DMS 273 treated with DMSO at 0.1 percent for 48 hours (cell line): ENCODE results near the gene PML.

Source experiments
- DNase-seq: peaks from one replicate; lab custom pipeline; 2025; lab: John Stamatoyannopoulos, UW

The PML gene

GRCh38 chr15:73985101-73985873, 9.2 kb upstream of the PML start:
- DNase-seq, result no peak

GRCh38 chr15:73986055-73986775, 8.3 kb upstream of the PML start:
- DNase-seq, result no peak

DNA sequence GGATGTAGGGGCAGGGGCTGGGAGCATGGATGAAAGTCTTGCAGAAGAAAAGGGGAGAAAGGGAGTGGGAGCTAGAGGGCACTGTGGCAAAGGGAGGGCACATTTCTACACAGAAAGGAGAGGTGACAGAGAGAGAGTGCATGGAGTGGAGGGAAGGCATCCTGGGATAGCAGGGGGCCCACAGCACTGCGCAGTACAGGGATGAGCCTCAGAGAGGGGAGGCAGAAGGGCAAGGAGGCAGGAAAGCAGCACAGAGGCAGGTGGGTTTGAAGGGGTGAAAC, 7.8 kb upstream of the PML start:
- no peak for DNase-seq

- DNase-seq, result no peak
These were observed 7.3 kb upstream of the PML start for GRCh38 chr15:73987250-73987649.

DNA sequence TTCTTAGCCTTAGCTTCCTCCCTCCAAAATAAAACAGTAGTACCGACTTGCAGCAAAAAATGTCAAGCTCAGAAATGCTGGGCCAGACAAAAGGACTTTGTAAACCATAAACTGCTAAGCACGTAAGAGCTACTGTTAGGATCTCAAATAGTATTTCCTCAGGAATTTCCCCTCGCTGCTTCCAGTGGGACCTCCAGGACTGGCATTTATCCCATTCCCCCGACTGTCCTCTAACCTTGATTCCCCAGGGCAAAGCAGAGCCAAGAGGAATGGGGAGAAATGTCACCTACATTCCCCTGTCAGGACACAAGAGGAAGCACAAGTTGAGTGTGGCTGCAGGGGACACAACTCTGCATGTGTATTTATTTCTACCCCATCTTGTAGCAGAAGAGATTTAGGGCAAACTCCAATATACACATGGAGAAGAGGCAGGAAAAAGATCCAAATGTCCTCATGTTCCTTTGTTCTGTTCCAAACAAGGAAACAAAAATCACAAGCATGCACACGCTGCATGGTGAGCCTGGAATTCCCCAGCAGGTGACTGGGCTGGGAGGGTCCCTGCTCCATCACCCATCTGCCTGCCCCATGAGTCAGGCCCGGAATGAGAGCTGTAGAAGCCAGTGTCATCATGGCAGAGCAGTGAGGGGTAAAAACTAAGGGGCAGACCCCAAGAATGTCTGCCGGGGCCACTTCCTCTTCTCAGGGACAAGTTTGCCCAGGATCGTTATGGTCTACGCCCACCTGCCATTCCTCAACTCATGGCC, 6.7 kb upstream of the PML start:
- DNase-seq, result no peak

DNA sequence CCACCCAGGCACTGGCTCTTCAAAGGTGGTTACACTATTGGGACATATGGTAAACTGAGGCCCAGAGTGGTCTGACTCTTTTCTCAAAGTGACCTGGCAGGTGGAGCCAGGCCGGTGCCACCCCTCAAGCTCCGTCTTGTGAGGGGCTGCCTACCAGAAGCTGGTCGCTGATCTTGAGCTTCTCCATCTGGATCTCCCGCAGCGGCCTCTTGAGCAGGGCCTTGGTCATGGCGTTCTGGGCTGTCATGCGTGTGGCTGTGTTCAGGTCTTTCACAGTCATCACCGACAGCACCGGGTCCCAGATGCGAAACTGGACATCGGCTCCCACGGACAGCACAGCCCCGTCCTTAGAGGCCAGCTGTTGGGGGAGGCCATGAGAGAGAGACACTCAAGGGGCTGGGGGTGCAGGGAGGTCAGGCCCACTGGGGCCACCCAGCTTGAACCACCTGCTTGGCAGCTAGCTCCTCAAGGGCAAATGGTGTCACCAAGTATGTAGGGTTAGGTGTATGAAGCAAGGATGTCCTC, 6.0 kb upstream of the PML start:
- DNase-seq, result no peak

DNA sequence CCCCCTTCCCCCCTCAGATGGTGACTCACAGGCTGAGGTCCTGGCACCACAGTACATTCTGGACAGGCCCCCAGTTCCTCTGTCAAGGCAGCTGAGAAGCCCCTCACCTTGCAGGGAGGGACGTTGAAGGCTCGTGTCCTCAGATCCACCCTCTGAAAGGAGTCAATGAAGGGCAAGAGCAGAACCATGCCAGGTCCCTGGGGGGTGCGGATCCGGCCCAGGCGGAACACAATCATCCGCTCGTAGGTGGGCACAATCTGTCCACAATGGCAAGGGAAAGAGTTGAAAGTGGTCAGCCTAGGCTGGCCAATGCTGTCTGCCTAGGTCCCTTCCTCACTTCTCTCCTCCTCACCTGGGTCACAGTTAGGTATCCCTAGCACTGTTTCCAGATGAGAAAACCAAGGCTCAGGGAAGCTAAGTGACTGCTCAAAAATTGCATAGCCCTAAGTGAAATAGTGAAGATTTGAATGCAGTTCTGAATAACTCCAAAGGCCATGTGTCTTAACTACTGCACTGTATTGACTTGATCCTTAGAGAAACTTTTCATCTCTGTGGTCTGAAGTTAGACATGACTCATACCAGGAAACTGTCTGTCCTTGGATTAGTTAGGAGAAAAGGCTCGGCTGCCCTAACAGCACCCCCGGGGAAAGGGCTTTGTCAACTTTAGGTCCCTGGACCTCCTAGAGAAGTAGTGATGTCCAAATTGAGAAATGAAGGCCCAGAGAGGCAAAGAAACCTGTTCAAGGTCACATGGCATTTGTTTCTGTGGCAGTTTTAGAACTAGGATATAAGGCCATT, 5.3 kb upstream of the PML start:
- DNase-seq, result no peak

DNA sequence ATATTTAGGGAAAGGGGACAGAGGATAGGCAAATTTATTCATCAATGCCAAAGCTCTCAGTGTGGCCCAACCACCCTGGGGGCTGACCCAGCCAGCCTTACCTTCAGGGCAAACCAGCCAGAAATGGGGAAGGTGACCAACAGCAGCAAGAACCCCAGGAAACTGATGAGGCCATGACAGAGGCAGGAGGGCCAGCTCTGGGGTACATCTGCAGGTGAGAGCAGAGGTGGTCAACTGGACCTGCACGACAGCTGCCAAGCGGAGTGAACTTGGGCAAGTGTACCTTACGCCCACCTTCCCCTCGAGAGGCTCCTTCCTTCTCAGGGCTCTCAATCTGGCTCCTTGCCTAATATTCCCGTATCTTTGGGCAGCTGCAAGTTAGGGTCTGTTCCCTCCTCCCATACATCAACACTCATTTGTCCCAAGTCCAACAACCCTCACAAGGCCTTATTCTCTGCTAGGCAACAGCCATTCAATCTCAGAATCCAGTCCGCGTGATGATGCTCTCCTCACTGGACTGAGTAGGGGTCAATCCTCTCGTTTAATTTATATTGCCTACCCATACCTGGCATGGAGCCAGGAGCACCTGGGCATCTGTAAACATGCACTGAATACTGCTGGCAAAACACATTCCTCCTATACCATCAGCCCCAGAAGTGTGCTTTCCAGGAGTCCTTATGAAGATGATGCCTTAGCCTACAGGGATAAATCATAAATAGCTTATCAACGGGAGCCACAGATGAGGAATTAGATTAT, 4.1 kb upstream of the PML start:
- no peak for DNase-seq

DNA sequence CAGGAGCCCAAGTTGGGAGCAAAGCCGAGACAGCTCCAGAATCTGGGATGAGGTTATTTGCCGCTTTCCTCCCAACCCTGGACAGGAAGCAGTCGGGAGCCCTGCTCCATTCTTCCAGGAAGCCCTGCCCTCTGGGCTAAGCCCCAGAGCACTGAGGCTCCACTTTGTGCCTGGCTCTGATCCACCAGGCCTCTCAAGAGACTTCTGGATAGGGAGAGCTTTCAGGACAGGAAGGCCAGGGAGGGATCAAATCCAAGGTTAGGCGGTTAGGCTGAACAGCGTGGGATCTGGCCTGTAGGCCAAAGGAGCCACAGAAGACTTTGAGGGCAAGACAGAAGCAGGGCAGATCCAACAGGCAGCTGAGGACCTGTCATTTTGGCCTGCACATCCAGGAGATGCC, 3.3 kb upstream of the PML start:
- no peak for DNase-seq

DNA sequence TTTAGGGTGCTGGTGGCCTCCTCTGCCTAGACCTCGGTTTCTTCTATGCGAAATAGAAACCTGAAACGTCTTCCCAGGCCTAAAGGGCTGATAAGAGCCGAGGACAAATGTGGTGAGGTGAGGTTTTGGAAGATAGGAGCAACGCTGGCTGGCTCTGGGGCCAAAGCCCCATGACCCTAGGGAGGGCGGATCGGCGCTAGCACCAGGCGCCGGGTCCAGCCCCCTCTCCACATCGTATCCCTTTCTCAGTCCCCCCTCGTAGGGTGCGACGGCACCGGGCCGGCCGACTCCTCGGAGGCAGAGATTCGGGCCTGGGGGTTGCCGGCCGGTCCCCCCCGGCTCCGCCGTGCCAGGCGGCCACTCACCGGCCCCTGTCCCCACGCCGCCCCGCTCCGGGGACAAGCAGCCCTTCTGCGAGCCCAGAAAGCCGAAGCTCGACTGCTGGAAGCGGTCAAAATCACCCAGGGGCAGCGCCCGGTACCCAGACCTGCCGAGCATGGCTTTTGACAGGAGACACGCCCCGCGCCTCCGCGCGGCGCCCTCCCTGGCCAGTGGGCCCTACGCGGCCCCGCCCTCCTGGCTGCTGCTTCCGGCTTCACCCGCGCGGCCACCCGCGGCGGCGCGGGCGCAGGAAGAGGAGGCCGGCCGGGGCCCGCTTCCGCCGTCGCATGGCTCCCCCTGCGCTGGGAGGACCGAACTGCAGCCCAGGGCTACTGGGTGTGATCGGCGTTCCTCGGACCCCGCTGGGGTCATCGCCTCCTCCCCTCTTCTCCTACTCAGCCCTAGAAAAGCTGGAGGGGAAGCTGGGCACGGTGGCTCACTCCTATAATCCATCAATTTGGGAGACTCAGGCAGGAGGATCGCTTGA, 2.6 kb upstream of the PML start, which contains the start of gene STOML1:
STOML1 (minus strand) TSS at position 570 of the 868 bp plus-strand sequence; CDS start at position 498, 72 bp downstream.
- peak; percentile 57 for DNase-seq

GRCh38 chr15:73992594-73992898, 2.0 kb upstream of the PML start:
- no peak for DNase-seq

DNA sequence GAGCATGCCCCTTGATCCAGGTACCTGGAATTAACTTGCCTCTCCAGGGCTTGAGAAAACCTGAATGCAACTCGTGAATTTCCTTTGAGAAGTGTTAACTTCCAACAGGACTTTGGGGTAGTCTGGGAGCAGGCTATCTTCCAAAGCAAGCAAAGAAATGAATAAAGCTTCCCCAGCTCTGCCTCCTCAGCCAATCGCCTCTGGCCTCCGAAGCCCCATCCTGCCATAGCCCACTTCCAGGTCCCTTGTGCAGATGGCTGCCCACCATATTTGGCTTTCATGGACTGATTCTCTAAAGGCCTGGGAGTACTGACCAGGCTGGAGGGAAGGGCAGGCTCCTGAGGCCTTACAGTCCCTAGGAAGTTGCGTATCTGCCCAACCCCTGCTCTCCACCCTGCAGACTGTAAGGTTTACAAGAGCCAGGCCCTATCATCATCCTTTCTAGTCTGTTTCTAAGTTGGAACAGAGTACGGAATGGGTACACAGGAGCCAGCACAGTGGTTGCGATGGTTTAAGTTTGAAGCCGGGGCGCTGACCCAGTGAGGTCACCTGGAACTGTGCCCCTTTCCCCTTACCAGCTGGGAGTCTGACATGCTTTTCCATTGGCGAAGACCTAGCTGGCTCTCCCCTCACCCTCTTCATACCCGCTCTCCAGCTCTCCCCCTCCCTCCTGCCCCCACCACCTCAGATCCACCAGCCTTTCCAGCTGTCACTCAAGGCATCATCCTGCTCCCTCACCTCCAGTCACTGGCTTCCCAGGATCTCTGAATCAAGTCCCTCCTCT, 1.1 kb upstream of the PML start:
- DNase-seq, result no peak

GRCh38 chr15:73994912-73995622, 551 bp downstream of the PML start:
- no peak for DNase-seq

DNA sequence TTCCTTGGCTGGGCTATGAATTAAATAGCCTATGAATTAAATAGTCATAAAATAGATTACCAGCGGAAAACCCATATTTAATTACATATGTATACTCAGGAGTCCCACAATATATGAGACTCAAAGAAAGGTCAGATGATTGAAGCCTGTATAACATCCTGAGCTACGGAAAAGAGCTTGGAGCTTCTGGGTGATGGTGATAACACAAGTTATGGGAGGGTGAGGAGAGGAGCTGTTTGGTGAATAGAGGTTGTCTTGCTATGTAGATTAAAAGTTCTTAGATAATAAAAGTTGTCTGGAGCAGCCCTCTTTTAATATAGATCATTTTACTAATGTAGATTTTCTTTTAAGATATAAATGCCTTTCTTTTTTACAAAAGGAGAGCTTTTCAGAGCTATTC, 1.8 kb downstream of the PML start:
- DNase-seq, result no peak

DNA sequence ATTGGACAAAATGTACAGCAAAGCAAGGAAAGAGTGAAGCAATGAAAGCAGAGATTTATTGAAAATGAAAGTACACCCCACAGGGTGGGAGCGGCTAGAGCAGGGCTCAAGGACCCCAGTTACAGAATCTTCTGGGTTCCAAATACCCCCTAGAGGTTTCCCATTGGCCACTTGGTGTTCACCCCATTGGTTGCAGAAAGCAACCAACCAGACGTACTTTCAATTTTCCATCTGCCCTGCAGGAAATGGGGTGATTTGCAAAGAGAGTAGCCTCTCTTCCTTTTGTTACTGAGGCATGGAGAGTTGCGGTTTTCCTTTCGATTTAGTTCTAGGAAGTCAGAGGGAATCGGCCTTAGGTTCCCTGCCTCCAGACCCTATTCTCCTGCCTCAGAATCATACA, 2.4 kb downstream of the PML start:
- DNase-seq, result no peak

DNA sequence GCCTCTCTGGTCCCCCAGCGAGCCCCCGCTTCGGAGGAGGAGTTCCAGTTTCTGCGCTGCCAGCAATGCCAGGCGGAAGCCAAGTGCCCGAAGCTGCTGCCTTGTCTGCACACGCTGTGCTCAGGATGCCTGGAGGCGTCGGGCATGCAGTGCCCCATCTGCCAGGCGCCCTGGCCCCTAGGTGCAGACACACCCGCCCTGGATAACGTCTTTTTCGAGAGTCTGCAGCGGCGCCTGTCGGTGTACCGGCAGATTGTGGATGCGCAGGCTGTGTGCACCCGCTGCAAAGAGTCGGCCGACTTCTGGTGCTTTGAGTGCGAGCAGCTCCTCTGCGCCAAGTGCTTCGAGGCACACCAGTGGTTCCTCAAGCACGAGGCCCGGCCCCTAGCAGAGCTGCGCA, 3.5 kb downstream of the PML start:
- DNase-seq, result no peak

DNA sequence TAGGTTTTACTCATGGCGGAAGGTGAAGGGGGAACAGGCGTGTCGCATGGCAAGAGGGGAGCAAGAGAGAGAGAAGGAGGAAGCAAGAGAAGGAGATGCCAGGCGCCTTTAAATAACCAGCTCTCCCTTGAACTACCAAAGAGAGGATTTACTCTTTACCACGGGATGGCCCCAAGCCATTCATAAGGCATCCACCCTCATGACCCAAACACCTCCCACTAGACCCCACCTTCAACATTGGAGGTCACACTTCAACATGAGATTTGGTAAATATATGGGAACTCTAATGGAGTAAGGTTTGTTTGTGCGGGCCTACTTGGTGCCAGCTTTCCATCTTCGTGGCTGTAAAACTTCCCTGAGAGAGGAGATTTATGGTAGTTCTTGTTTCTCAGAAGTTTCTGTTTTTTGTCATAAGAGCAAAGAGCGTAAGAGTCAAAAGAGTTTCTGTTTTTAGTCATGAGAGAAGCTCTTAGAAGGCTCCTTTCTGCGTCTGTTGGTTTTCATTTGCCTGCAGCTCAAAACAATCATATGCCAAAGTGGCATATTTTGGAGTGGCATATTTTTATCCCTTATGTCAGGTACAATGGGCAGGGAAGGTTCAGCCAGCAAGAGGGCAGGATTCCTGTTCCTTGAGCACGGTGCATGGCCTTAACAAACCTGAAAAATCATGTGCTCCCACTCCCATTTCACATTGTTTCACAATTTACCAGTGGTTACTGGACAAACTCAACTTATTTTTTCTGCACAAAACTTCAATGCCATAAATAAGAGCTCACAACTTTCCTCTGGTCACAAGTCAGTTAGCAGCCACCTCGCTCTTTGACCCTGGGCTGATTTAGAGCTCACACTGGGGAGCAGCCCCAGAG, 12.5 kb downstream of the PML start:
- no peak for DNase-seq

DNA sequence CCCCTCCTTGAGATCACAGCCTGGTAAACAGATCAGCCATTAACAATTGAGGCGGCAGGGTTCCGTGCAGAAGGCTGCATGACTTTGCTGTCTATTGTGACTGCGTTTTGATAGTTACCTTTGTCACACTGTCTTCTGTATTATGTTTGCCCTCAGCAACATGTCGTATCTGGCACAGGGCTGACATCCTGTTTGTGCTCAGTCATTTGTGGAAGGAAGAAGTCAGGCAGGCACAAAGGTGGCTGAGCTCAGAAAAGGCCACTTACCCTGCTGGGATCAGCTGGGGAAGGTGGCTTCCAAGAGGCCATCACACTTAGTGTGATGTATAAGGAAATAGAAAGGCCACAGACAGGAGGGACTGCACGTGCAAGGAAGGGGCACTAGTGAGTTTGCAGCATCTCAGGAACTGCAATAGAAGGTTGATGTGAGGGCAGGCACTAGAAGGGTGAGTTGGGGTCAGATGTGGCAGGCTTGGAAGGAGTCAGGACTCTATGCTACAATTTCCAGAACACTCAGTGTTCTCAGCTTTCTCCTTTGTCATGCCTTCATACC, 13.4 kb downstream of the PML start:
- DNase-seq, result no peak
